ENCODE results near the gene PRXL2C.

DNA sequence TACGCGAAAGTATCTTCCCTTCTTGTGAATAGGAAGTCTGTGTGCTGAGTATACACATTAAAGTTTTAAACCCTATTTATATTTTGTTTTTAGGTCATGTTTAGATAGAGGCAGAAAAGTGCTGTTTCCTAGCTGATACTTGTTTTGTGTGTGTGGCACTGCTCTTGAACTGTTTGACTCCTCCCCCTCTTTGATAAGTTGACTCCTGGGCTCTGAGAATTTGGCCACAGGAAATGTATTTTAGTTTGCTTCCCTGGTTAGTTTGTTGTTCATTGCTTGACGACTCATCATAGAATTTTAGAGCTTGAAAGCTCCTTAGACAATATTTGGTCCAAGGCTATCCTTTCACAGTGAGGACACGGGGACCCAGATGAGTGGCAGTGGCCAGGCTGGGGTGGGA lies 33.5 kb downstream of the PRXL2C start:
- TF ChIP-seq CTCF (IDR thresholded peaks at IDR 0.05; ENCODE audit: low read depth, low read length), result no peak
- TF ChIP-seq POLR2A (IDR thresholded peaks at IDR 0.05; ENCODE audit: extremely low read depth, insufficient read length), result no peak
- no peak for TF ChIP-seq MYC (IDR thresholded peaks at IDR 0.05; ENCODE audit: low read depth, low read length)

Measured in NB4 (cell line).